Fibroblast of skin of right quadriceps (primary cell): ENCODE data around the gene RAMP1.
A peak's percentile ranks its signal among the peaks of the same experiment; 100 is the strongest.
"Not testable (repeated sequence)": the region's sequence is repeated elsewhere in the genome, so short reads cannot be mapped to it uniquely, and the experiment has no call there.

ENCODE experiments used
- DNase-seq: peaks from one replicate; pipeline ENCODE4 v3.0.0-alpha.2; 2013

Gene RAMP1

GRCh38 chr2:237863689-237864443 is 4.4 kb downstream of the RAMP1 start:
- DNase-seq = no peak

GRCh38 chr2:237864444-237864931 is 5.1 kb downstream of the RAMP1 start:
- DNase-seq = no peak

- DNase-seq = peak; percentile 62
Observed at GRCh38 chr2:237864940-237865622, 5.7 kb downstream of the RAMP1 start.

DNA sequence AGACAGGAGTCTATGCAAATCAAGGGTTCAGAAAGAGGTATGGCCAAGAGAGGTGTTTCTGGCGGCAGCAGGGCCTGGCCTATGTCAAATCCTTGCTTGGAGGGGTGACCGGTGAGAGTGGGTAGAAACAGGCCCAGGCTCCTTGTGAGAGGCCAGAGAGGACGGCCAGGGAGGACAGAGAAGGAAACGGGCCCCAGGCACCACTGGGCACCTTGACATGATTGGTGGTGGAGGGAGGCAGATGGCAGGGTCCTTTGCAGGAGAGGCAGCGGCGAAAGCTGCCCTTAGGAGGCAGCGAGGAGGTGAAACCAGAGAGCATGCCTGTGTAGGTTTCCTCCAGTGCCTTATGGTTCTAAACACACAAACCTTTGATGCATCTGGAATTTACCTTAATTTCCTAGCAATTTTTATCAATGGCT is 6.2 kb downstream of the RAMP1 start:
- no peak for DNase-seq

DNA sequence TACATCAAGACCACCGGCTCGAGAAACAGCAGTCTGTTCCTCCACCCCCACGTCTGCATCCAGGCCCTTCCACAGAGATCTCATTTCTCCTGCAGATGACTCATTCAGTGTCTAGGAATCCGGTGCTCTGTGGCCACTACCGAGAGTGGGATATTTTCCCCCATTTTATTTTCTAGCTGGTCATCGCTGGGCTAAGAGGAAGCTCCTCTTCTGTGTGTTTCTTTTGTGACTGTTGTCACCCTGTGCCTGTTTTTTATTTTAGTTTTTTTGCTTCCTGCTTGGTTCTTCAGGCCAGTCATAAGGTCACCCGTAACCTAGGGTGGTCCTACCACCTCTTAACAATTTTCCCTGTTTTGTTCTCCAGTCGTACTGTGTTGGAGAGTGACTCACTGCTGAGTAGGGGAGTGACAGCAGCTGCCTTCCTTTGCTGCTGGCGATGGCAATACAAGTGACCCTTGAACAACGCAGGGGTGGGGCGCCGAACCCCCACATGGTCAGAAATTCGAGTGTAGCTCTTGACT is 6.7 kb downstream of the RAMP1 start:
- DNase-seq = peak; percentile 54

DNA sequence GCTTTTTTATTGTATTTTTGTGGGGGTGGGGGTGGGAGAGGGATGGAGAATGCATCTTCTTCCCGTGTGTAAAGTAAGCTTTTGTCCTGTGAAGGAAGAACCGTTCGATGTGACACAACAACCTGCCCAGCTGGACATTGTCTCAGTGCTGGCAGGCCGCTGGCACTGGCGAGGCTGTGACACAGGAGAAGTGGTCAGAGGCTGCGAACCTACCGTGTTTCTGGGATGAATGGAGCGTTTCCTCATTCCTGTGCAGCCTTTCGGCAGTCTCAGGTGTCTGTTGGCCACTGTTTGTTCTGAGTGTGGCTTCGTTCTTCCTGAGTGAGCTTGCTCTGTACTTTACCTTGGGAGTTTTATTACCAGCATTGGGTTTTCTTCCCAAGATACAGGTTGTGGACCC is 8.0 kb downstream of the RAMP1 start:
- no peak for DNase-seq

DNA sequence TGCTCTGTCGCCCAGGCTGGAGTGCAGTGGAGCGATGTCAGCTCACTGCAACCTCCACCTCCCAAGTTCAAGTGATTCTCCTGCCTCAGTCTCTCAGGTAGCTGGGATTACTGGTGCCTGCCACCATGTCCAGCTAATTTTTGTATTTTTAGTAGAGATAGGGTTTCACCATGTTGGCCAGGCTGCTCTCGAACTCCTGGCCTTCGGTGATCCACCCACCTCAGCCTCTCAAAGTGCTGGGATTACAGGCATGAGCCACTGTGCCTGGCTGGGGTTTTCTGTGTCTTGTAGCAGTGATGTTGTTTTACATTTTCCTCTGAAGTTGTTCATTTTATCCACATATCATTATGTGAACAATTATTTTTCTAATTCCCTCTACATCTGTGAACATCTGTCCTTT is 8.7 kb downstream of the RAMP1 start:
- not testable (repeated sequence) for DNase-seq

DNA sequence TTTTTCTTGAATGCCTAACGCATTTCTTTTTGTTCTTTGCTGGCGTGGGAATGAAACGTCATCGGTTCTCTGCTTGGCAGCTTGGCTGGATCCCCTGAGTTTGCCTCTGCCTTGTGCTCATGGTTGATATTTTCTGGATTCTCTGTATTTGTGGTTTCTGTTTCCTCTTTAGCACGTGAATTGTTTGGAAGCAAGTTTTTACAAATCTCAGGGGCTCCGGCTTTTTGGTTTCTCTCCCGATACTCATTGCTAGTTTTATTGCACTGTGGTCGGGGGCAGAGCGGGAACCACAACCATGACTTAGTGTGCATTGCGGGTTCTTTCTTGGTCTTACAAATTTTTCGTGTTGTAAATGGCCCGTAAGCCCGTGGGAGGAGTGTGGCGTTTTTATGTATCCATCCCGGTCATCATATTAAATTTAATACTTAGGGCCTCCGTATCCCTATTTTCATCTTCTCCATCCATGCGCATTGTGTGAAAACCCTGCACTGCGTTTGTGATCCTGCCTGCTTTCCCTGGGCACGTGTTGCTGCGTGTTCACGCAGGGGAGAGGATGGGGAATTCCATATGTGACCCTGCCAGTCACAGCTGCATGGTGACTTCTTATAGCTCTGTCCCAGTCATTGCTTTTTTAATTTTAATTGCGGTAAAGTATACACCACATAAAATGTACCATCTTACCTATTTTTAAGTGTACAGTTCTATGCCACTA is 9.4 kb downstream of the RAMP1 start:
- DNase-seq = peak; percentile 26

GRCh38 chr2:237869343-237870102 is 10.1 kb downstream of the RAMP1 start:
- no peak for DNase-seq

- DNase-seq = no peak
Observed at GRCh38 chr2:237870126-237870525, 10.7 kb downstream of the RAMP1 start.

GRCh38 chr2:237870754-237871651 is 11.6 kb downstream of the RAMP1 start:
- no peak for DNase-seq

DNA sequence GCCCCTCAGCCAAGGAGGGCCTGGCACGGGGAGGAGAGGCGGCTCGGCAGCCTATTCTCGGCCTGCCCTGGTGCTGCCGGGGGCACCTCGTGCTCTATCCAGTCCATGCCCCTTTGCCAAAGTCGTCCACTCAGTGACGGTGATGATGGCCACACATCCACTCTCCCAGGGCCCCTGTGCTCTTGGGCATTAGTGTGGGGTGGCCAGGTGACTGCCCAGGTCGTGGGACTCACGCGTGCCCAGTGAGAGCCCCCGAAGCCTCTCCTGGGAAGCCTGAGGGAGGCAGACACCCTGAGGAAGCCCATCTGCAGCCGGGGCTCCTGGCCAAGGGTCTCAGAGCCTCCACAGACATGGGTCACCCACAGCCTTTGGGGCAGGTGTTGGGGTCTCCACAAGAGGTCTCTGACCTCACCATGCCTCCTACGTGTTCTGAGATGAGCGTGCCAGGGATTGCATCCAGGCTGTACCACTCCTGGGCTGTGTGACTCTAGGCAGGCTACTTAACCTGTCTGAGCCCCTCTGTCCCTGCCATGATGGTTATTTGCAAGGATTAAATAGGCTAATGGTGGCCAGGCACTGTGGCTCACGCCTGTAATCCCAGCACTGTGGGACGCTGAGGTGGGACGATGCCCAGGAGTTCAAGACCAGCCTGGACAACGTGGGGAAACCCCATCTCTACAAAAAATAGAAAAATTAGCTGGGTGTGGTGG is 12.9 kb downstream of the RAMP1 start:
- DNase-seq = no peak

DNA sequence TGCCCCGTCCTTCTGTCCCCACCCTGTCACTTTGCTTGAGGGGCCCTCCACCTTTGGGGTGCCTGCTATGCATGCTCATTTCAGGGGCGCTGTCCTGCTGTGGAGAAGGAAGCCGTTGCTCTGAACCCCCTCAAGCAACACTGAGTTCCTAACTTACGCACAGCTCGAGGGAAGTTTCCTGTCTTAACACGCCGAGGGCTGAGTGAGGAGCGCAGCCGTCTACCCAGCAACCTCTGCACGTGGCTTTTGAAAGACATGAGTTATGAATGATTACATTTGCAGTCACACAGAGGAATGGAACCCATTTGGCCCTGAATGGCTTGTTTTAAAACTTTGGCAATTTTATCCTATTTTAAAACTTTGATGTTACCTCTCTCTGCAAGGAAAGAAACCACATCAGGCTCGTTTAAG is 14.0 kb downstream of the RAMP1 start:
- peak; percentile 36 for DNase-seq

DNA sequence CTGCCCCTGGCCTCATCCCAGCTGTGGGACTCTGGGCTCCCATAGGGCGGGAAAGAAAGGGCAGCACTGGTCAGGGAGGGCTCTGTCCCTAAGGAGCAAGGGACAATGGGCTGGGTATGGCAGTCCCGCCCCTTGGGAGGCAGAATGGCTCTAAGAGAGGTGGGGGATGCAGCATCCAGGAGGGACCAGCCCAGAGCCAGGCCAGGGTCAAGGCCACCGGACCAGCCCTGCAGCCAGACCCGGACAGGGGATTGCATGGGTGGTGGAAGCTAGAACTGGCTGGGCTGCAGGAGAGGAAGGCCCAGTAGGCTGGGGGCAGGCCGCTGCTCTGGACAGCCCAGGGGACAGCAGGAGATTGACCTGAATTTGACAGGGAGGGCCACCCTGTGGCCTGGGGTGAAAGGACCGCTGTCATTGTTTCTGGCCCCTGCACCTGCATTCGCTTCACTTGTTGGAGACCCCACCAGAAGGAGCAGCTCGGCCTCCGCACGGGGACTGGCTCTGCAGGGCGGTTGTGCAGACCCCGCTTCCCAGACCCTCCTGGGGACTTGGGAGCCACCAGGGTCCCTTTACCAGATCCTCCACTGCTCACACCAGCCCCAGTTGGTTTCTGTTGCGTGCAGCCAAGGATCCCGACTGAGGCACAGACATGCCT is 14.6 kb downstream of the RAMP1 start:
- DNase-seq = no peak

GRCh38 chr2:237874585-237875161 is 15.2 kb downstream of the RAMP1 start:
- DNase-seq = peak; percentile 60

DNA sequence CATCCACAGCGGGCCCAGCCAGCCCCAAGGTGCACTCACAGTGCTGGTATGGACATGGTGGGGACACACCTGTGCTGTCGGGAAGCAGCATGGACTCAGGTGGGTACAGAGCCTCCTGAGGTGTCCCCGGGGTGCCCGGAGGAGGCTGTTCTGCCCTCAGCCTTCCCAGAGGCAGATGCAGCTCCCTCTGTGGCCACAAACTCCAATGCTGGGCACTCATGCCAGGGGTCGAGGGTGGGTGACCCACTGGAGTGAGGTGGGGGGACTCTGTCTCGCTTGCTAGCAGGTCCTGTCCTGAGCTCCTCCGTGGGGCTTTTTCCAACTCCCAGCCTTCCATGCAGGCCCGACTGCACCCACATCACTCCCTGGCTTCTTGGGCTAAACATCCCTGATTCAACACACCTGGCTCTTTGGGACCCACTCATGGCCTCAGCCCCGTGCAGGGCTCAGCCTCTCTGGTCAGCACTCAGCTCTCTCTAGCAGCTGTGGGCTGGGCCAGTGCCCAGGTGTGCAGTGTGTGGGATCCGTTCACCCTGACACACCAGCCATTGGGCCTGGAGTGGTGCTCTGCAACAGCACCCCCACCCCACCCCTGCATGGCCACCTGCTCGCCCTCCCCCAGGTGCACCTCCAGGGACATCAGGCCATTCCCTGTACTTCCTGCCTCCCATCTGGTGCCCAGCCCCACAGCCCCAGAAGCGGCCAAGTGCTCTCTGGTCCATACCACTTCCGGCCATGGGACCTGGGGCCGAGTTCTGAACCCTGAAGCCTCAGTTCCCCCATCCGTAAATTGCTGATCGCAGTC is 16.0 kb downstream of the RAMP1 start:
- no peak for DNase-seq

DNA sequence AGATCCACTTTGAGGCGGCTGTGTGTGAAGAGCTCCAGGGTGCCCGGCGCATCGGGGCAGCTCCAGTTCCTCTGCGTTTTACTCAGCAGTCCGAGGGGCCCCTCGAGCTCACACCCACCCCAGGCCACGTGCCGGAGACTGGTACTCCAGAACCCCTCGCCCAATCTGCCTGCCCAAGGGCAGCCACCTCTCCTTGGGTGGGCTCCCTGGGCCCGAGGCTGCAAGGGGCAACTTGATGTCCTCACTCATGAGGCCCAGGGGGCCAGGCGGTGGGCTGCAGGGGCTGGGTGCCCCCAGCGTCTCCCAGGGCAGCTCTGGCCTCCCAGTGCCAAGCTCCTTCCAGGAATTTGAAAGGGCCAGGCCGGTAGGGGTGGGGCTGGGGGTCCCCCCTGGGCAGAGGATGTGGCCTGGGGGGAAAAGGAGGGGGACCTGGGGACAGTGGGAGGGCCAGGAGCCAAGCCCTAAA is 16.7 kb downstream of the RAMP1 start:
- no peak for DNase-seq

- no peak for DNase-seq
Observed at GRCh38 chr2:237876532-237876931, 17.1 kb downstream of the RAMP1 start.

- DNase-seq = no peak
Observed at GRCh38 chr2:237876951-237877491, 17.6 kb downstream of the RAMP1 start.
